GM23248 (cell line): Measurements from ENCODE around the gene CTXN1.
"Not testable (repeated sequence)": the region's sequence is repeated elsewhere in the genome, so short reads cannot be mapped to it uniquely, and the experiment has no call there.

Experiments
- EZH2 ChIP-seq: fragments of 200-600 bp; sonication (generic); IDR thresholded peaks from 2 replicates; pipeline ENCODE4 v1.6.1; 2018; ENCODE audit warnings: antibody characterized with exemption, mild to moderate bottlenecking; ENCODE audit not compliant: insufficient read depth, poor library complexity, severe bottlenecking
- EZH2phosphoT487 ChIP-seq: fragments of 200-600 bp; sonication (generic); IDR thresholded peaks from 2 replicates; pipeline ENCODE4 v1.6.1; 2018; ENCODE audit warnings: antibody characterized with exemption, moderate library complexity, mild to moderate bottlenecking, low read depth; ENCODE audit not compliant: insufficient read depth

DNA sequence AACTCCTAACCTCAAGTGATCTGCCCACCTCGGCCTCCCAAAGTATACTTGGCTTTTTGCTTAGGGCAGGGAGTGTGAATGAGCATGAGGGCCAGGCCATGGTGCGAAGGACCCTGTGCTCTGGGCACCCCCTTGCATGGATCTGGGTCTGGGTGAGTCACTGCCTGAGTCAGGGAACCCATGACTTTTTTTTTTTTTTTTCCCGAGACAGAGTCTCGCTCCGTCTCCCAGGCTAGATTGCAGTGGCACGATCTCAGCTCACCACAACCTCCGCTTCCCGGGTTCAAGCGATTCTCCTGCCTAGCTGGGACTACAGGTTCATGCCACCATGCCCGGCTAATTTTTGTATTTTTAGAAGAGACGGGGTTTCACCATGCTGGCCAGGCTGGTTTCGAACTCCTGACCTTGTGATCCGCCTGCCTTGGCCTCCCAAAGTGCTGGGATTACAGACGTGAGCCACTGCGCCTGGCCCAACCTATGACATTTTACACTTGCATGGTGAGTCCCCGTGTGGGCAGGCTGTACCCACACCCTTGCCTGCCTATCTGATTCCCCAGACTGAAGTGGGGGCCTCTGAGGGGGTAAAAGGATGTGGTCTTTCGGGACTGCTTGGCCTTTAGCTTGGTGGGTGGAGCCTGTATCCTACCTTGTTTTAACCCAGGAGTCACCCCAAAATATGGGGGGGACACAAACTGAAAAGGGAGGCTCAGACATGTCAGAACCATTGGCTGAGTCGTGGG is 32.4 kb downstream of the CTXN1 start:
- TF ChIP-seq EZH2phosphoT487, EZH2: not testable (repeated sequence)
